GM19023 (cell line): ENCODE measurements around the gene KAT5.
A peak's percentile ranks its signal among the peaks of the same experiment; 100 is the strongest.
"Not testable (repeated sequence)": the region's sequence is repeated elsewhere in the genome, so short reads cannot be mapped to it uniquely, and the experiment has no call there.

ENCODE experiments used
- ATAC-seq: cut with Tn5 transposase; IDR thresholded peaks from one replicate; pipeline ENCODE4 v1.9.1; 2021; ENCODE audit warnings: mild to moderate bottlenecking, moderate library complexity; ENCODE audit not compliant: unreplicated experiment

KAT5 gene

DNA sequence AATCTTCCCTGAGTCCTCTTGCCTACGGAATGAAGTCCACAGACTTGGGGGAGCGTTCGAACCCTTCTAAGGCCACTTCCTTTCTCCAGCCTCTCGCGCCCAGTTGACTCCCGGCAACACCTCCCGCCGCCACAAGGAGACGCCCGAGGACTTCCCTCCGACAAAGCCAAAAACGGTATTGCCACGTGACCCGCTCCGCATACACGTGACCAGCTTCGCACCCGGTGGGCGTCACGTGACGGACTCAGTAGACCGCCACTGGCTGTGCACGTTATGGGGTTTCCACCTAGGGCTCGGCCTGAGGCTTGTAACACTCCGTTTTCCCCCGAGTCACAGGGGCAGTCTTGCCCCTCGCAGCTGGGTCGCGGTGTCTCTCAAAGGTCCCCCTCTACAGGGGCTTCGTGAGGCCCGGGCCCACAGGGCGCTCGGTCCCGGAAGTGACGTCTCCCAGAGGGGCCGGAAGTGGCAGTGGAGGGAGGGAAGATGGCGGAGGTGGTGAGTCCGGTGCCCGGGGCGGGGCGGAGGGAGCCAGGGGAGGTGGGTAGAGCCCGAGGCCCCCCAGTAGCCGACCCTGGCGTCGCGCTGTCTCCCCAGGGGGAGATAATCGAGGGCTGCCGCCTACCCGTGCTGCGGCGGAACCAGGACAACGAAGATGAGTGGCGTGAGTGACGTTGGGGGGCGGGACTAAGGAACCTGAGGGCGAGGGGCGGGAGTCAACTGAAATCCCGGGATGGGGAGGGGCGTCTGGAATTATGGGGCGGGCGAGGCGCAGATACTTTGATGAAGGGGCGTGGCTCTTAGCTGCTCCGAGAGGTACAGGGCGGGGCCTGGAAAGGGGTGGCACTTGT lies at the start of gene KAT5:
Gene KAT5, plus strand, starts transcription at position 468 of the 848 bp plus-strand sequence. Its CDS starts 16 bp downstream, at position 484.
- ATAC-seq, result peak; percentile 85

DNA sequence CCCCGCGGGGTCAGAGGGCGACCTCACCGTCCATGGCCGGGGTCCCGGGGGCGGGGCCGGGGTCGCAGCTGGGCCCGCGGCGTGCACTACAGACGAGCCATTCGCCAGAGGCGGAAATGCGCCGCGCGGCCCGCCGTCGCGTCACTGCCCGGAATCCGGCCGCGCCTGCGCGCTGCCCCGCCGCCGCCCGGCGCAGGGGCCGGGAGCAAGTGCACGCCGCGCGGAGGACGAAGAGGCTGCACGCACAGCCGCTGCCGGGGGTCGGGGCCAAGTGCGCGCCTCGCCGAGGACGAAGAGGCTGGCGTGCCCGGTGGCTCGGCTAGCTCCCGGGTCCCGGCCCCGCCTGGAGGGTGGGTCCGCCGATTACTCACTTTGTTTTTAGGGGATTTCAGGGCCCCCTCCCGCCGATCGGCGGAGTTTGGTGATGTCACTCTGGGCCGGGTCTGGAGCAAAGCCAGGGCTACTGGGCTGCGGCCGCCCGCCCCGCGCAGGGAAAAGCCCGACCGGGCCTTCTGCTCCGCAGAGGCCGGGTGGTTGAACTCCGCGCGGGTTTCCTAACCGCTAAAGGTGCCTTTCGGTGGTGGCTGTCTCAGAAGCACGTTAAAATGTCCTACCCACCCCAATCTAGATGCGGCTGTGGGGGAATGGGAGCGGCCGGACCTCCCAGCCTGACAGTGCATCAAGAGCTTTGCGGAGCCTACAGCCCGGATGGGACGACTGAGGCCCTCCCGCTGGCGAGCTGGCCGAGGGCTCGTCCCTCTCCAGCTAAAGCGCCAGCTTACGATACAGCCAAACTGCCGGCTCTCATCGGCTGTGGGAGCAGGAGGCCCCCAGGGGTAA lies 49.0 kb upstream of the KAT5 start, which contains the start of gene RELA:
Gene RELA, minus strand, starts transcription at position 118 of the 840 bp plus-strand sequence. Its CDS starts 84 bp downstream, at position 34.
- ATAC-seq, result peak; percentile 78

DNA sequence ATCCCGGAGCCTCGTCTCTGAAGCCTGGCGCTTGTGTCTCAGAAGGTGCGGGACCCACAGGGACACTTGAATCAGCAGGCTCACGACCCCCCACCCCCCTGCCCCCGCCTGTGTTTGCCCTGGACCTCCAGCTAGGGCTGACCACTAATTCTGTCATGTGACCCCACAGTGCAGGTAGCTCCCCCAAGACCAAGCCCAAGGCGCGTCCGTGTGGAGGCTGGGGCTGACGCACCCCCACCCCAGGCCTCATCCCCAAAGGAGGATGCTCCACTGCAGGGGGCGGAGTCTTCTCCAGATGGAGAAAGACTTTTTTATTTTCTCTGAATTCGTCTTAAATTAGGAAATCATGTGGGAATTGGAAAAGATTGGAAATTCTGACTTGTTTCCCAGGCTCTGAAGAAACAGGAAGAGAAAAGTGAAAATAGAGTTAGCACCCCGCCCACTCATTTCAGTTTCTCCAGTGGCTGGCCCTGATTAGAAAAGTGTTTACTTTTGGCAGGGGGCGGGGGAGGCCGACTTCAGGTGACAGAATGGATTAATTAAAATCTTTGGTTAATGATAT lies 48.3 kb upstream of the KAT5 start:
- peak; percentile 11 for ATAC-seq

DNA sequence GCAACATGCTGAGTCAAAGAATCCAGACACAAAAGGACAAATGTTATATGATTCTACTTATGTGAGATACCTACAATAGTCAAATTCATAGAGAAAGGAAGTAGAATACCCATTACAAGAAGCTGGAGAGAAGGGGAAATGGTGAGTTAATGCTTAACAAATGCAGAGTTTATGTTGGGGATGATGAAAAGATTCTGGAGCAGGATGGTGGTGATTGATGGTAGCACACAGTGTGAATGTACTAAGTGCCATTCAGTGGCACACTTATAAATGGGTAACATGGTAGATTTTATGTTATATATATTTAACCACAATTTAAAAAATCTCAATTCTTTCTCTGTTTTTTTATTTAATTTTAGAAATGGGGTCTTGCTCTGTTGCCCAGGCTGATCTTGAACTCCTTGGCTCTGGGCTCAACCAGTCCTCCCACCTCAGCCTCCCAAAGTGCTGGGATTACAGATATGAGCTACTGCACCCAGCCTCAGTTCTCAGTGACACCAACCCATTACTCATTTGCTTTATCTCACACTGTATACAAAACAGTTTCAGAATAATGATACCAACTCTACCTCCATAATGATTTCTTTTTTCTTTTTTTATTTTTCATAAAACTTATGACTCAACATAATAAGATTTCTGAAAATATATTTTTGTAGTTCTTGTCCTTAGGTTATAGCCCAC lies 39.7 kb upstream of the KAT5 start:
- ATAC-seq, result no peak

DNA sequence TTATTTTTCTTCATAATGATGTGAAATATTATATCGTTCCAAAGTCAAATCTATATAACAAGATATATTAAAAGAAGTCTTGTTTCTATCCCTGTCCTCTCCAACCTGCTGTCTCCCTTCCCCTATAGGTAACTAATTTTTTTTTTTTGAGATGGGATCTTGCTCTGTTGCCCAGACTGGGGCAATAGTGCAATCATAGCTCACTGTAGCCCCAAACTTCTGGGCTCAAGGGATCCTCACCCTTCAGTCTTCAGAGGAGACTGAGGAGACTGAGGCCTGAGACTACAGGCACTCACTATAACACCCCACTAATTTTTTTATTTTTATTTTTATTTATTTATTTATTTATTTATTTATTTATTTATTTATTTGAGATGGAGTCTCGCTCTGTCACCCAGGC lies 39.1 kb upstream of the KAT5 start:
- no peak for ATAC-seq

DNA sequence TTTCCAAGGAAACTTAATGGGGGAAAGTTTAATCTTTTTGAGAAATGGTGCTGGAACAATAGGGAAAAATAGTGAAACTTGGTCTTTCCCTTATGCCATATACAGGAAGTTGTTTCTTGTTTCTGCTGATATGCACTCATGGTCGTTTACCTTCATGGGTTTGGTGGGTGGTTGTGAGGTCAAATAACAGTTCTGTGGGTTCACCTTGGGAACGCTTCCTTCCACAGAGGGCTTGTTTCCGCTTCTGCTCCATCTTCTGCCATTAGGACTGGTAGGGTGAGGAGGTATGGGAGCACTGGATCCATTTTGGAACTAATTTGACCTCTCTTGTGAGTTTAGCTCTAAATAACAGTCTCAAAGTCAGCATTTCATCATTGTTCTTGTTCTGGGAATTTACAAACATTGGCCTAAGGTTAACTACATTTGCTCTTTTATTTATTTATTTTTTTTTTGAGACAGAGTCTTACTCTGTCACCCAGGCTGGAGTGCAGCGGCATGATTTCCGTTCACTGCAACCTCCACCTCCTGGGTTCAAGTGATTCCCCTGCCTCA lies 31.8 kb upstream of the KAT5 start:
- no peak for ATAC-seq

DNA sequence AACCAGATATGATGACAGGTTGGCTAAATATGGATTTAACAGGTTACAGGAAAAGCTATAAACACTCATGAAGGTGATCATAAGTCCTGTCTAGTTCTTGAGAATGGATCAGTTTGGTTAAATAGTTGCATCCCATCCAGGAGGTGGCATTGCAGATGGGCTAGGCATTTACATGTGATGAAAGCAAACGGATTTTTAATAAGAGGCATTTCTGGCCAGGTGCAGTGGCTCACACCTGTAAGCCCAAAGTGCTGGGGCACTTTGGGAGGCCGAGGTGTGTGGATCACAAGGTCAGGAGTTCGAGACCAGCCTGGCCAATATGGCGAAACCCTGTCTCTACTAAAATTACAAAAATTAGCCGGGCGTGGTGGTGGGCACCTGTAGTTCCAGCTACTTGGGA lies 28.6 kb upstream of the KAT5 start:
- ATAC-seq, result not testable (repeated sequence)

DNA sequence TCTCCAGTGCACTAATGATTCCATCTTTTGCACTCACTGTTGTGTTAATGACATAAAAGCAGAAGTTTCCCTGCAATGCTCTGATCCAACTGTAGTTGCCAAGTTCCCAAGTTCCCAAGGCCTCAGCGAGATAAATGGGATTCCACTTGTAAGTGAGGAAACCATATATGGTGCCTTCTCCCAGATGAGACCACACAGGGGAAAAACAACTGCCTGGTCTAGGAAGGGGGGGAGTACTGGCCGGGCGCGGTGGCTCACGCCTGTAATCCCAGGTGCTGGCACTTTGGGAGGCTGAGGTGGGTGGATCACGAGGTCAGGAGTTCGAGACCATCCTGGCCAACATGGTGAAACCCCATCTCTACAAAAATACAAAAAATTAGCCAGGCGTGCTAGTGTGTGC lies 26.1 kb upstream of the KAT5 start:
- no peak for ATAC-seq

DNA sequence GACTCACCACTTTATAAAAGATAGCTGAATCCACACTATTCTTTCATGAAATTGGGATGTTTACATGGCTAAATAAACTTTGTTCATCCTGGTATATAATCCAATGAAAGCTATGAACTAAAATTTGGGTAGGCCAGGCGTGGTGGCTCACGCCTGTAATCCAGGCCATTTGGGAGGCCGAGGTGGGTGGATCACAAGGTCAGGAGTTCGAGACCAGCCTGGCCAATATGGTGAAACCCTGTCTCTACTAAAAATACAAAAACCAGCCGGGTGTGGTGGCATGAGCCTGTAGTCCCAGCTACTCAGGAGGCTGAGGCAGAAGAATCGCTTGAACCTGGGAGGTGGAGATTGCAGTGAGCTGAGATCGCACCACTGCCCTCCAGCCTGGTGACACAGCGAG lies 20.2 kb upstream of the KAT5 start:
- ATAC-seq, result not testable (repeated sequence)

DNA sequence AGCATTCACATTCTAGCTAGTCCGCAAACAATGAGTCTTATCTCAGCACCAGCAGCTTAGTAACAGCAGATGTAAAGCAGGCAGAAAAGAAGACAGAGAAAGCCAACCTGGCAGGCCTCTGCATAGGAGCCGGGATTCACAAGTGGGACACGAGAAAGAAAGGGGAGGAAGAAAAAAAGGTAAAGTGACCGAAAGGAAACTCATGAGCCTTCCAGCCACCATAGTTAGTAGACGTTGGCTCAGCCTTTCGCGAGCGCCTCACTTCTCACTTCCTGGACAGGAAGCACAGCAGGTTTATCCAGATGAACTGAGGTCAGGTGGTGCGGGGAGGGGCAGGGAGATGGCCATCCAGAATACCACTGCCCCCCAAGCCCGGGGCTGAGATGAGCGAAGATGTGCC lies 19.7 kb upstream of the KAT5 start:
- no peak for ATAC-seq

DNA sequence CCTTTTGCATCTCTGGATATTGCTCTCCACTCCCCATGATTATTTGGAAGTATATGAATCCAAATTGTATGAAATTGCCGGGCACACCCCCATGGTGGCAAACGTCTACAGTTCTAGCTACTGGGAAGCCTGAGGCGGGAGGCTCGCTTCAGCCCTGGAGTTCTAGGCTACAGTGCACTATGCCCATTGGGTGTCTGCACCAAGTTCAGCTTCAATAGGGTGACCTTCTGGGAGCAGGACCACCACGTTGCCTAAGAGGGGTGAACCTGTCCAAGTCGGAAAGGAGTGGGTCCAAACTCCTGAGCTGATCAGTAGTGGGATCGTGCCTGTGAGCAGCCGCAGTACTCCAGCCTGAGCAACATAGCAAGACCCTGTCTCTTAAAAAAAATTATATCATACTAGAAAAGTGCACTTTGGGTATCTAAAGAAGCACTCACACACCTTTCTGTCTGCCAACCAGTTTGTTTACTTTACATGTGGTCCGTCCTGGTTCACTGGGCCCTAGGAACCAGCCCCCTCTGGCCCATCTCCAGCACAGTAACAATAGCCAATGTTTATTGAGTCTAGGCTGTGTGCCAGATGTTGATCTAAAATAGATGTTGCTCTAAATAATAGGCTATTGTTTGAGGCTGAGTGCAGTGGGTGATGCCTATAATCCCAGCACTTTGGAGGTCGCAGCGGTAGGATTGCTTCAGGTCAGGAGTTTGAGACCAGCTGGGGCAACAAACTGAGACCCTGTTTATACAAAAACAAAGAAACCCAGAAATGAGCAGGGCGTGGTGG lies 16.4 kb upstream of the KAT5 start:
- ATAC-seq, result no peak

DNA sequence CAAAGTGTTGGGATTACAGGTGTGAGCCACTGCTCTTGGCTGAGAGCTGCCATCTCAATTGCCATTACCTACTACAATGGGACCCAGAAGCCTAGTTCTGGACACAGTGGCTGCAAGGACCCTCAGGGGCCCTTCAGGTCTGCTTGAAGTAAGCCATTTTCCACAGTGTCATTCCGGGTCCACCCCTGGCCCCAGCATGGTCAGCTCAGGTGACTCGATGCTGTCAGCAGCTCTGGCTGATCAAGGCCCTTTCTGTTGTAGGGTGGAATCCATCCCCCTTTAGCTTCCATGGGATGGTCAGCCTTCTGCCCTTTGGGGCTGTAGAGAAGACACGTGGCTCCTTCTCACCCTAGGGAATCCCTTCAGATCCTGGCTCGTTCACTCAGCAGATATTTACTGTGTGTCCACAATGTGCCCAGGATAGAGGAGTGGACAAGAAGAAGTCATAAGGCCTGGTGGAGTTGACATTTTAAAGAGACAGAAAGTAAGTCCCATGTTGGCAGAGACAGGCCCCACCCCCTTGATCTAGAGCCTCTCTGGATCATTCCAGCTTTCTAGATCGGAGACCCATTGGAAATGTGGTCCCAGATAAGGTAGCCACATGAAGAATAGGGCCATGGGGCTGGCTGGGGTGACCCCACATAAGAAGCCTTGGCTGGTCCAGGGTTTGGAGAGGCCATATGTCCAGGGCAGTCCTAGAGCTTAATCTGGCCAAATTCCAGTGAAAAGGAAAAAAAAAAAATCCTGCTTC lies 15.1 kb upstream of the KAT5 start:
- no peak for ATAC-seq

DNA sequence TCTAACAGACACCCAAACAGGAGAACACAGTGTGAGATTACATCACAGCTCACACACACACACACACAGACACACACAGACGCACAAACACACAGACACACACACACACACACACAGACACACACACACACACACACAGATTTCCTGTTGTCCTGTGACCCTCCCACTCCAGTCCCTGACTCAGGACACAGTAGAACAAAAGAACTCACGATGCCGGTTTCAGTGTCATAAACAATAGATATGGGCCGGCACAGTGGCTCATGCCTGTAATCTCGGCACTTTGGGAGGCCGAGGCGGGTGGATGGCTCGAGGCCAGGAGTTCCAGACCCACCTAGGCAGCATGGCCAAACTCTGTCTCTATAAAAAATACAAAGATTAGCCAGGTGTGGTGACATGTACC lies 13.8 kb upstream of the KAT5 start:
- ATAC-seq, result no peak

DNA sequence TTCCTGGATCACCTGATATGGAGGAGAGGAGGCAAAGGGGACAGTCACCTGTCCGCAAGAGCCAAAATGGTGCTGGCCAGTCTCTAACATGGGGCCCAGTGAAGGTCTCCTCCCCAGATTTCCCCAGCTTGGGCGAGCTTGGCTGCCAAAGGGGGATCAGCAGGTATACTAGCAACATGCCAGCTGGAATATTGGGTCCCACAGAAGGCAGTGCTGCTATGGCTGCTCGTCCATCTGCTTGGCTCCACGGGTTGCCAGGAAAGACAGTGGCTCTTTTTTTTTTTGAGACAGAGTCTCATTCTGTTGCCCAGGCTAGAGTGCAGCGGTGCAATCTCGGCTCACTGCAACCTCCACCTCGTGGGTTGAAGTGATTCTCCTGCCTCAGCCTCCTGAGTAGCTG lies 12.7 kb upstream of the KAT5 start:
- no peak for ATAC-seq

DNA sequence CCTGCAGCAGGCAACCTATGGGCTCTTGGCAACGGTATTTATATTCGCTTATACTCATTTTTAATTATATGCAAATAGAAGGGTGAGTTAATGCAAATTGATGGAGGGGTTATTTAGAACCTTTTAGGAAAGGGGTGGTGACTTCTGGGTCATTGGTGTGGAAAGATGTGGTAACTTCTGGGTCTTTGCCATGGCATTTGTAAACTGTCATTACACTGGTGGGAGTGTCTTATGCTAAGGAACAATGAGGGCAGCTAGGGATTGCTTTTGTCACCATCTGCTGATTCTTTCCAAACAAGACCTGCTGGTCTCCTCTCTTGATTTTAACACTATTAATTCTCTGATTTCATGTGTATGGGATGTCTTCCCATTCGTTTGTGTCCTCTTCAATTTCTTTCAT lies 11.7 kb upstream of the KAT5 start:
- no peak for ATAC-seq

DNA sequence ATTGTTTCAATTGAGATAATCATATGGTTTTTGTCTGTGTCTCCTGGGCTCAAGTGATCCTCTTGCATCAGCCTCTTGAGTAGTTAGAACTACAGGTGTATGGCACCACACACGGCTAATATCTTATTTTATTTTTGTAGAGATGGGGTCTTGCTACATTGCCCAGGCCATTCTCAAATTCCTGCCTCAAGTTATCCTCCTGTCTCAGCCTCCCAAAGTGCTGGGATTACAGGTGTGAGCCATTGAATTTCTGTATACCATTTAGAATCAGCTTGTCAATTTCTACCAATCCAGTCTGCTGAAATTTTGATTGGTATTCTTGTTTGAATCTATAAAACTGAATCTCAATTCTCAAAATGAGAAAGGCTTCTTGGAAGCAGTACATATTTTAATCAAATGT lies 10.4 kb upstream of the KAT5 start:
- no peak for ATAC-seq

DNA sequence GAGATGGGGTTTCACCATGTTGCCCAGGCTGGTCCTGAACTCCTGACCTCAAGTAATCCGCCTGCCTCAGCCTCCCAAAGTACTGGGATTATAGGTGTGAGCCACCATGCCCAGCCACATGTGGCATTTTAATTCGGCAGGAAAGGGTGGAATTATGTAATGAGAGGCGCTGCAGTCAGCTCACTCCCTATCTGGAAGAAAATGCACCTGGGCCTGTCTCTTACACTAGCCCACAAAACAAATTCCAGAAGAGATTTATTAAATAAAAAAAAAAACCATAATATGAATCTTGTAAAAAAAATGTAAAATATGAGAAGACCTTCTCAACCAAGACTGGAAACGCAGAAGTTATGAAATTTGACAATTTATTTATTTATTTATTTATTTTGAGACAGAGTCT lies 8.2 kb upstream of the KAT5 start:
- no peak for ATAC-seq

DNA sequence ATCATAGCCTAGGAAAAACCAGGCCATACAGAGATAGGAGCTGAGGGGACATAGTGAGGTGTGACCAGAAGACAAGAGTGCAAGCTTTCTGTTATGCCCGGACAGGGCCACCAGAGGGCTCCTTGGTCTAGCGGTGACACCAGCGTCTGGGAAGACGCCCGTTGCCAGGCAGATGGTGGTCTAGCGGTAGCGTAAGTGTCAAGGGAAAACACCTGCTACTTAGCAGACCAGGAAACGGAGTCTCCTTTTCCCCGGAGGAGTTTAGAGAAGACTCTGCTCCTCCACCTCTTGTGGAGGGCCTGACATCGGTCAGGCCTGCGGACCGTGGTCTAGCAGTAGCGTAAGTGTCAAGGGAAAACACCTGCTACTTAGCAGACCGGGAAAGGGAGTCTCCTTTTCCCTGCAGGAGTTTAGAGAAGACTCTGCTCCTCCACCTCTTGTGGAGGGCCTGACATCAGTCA lies 5.7 kb upstream of the KAT5 start:
- not testable (repeated sequence) for ATAC-seq

DNA sequence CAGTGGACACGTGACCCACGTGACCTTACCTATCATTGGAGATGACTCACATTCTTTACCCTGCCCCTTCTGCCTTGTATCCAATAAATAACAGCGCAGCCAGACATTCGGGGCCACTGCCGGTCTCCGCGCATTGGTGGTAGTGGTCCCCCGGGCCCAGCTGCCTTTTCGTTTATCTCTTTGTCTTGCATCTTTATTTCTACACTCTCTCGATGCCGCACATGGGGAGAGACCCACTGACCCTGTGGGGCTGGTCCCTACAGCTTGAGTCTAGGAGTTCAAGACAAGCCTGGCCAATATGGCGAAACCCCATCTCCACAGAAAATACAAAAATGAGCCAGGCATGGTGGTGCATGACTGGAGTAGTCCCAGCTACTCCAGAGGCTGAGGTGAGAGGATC lies 5.0 kb upstream of the KAT5 start:
- ATAC-seq, result not testable (repeated sequence)
